Fibroblast of the conjunctiva (primary cell): Measurements from ENCODE around the gene RCOR1.
"Not testable (repeated sequence)": the region's sequence is repeated elsewhere in the genome, so short reads cannot be mapped to it uniquely, and the experiment has no call there.

Source experiments
- DNase-seq: peaks from one replicate; pipeline ENCODE4 v3.0.0-alpha.2; 2010; ENCODE audit warnings: low read depth

Gene RCOR1

DNA sequence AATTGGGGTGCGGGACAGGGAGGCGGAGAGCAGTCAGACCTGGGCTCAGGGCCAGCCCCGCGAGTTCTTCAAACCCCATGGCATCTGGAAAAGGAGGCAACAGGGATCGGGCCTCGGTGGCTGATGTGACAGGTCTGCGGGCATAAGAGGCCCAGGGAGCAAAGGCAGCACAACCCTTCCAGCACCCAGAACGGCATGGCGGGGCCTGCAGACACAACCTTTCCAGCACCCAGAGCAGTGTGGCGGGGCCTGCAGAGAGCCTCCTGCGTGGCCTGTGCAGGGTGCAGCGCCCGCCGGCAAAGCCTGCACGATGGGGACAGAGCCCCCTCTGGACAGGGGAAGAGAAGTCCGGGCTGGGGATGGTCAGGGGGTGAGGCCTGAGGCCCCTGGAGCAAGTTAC is 158.6 kb downstream of the RCOR1 start:
- no peak for DNase-seq

GRCh38 chr14:102752239-102752847 is 159.9 kb downstream of the RCOR1 start:
- no peak for DNase-seq

- no peak for DNase-seq
Observed at GRCh38 chr14:102754370-102755262, 162.2 kb downstream of the RCOR1 start.

GRCh38 chr14:102757646-102758045 is 165.2 kb downstream of the RCOR1 start:
- DNase-seq = no peak

GRCh38 chr14:102758087-102758486 is 165.6 kb downstream of the RCOR1 start:
- DNase-seq = no peak

- no peak for DNase-seq
Observed at GRCh38 chr14:102759456-102760187, 167.2 kb downstream of the RCOR1 start.

- DNase-seq = no peak
Observed at GRCh38 chr14:102760496-102761193, 168.2 kb downstream of the RCOR1 start.

DNA sequence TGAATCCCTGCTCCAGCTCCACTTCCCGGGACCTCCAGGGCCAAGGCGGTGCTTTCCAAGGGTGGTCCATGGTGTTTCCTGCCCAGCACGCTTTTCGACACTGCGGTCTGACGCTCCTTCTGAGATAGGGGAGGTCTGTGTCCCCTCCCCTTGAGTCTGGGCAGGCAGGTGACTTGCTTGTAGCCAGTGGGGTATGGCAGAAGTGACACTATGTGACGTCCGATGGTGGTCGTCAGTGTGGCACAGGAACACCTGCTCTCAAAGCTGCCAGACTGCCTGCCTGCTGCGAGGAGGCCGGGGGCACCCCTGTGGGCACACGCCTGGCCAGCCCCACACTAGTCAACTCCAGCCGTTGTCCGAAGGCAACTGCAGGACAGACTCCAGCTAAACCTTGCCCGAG is 168.8 kb downstream of the RCOR1 start:
- DNase-seq = no peak

DNA sequence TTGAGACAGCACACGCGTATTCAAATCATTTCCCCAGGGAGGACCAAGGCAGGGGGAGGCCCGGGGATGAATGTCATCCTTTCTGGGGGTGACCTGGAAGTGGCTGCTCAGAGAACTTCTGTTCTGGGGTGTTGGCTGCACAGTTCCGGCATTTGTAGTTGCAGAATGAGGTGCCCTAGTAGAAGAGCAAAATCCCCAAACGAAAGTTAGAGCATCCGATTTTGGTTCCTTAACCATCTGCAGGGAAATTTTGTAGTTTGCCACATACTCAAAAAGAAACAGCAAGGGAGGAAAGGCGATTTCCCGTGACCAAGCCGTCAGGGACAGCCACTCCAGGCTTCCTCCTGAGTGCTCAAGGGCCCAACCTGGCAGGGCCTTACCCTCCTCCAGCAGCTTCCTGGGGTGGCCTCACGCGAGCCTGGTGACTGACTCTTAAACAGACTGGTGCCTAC is 171.8 kb downstream of the RCOR1 start:
- no peak for DNase-seq

DNA sequence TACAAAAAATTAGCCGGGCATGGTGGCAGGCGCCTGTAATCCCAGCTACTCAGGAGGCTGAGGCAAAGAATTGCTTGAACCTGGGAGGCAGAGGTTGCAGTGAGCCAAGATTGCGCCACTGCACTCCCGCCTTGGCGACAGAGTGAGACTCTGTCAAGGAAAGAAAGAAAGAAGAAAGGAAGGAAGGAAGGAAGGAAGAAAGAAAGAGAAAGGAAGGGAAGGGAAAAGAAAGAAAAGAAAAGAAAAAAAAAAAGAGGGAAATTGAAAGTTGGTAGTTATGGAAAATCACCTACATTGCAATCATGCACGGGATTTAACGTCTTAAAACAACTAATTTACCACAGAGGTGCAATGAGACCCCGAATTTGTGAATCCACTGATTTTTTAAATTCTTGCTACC is 173.3 kb downstream of the RCOR1 start:
- DNase-seq = not testable (repeated sequence)

GRCh38 chr14:102768223-102769048 is 176.0 kb downstream of the RCOR1 start:
- no peak for DNase-seq

DNA sequence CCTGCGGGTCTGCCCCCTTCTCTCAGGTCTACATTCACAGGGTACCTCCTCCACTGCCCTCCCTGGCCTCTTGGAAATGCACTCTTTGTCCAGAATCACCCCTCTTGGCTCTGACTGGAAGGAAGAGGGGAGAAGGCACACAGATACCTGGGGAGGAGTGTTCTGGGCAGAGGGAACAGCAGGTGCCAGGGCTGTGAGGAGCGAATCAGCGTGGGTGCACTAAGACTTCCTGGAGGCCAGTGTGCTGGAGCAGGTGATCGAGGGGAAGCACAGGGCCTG is 176.5 kb downstream of the RCOR1 start:
- DNase-seq = no peak

DNA sequence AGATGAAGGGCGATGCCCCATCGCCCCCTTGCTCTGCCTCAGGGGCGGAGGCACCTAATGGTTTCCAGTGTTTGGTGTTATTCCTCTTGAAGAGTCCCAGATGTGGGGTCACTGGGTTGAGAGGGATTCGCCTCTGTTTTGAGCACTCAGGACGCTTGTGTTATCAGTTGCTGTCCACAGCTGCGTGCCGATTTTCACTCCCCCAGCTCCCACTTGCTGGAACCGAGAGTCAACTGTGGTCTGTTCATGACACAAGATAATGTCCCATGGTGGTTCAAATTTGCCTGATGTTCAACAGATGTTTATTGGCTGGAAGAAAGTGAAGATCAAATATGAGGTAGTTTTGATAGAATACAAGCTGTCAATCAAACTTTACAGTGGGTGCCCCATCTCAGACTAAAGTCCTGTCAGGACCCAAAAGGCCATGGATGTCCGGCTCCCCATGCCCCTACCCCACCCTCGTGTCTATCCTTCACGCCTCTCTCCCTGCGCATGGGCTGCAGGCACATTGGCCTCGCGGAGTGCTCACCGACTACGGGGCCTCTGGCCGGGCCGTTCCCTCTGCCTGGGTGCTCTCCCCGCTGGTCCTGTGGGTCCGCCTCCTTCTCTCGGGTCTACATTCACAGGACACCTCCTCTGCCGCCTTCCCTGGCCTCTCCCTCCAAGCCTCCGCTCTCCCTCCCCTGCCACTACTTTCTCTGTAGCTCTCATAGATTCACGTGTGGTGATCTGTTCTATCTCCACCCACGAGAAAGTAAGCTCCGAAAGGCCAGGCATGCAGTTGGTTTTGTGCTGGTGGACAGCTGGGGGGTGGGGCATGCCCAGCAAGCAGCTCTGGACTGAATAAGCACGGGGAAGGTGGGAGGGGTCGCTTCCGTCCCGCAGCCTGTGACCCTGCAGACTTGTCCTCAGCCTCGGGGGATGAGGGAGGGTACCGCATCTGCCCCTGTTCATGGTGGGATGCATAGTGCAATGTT is 178.0 kb downstream of the RCOR1 start:
- no peak for DNase-seq

DNA sequence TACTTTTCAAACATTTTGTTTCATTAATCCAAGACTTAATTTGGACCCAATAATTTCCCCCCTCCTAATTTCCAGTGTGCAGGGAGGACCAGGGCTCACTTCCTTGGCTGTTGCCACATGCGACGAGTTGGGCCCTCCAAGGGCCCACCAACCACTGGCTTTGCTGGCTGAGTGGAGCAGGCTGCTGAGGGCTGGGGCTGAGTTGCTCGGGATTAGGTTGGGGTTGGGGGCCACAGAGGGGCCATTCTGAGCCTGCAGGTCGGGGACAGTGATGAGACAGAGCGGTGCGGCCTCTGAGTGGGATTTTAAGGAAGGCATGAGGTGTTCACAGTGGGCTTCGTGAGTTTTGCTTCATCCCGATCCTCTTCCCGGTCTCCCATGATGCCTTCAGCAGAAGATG is 178.7 kb downstream of the RCOR1 start:
- DNase-seq = no peak

DNA sequence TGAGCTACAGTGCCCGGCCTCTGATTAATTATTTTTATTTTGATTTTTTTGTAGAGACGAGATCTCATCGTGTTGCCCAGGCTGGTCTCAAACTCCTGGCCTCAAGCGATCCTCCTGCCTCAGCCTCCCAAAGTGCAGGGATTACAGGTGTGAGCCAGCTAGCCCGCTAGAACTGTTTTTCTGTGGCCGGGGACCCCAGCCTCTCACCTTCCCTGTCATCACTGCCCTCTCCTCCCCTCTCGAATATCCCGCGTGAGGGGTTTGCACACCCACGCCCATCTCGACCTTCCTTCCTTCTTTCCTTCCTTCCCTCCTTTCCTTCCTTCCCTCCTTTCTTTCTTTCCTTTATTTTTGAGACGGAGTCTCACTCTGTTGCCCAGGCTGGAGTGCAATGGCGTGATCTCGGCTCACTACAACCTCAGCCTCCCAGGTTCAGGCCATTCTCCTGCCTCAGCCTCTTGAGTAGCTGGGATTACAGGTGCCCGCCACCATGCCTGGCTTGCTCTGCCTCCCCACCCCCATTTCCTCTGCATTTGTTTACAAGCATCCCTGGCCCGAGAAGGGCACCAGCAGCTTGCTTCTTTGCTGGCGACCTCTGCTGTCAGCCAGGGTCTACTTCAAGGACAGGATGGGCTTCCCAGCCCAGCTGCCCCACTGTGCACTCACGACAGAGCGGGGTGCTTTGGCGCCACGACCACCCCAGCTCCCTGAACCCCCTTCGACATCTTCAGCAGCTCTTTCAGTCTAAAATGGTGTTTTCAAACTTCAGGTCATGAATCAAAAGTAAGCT is 180.5 kb downstream of the RCOR1 start:
- DNase-seq = no peak

DNA sequence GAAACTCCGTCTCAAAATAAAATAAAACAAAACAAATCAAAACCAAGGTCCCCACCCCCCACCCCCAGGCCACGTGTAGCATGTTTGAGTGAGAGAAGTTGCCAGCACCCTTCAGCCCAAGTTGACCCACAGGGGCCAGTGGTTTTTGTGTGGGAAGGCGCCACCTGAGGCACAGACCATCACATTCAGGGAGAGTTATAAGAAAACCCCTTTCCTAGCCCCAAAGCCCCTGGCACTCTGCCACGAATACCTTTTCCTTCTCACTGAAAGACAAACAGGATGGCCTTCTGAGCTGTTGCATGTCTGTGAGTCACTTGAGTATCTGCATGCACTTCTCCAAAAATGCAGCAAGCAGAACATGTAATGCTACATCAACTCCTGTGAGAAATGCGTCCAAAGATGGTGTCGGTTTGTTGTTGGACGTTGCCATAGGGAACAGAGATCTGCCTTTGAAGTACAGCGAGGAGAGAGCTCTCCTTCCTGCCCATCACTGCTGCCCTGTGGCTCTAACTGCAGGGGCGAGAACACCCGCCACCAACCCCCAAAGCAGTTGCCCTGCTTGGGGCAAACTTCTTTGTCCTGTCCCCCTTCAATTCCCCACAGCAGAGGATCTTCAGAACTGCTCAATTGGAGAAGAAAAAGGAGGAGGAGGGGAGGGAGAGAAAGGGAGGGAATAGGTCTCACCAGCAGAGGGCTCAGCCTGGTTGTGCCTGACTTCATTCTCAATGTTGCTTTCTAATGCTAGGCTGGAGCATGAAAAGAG is 182.1 kb downstream of the RCOR1 start:
- peak; percentile 62 for DNase-seq

DNA sequence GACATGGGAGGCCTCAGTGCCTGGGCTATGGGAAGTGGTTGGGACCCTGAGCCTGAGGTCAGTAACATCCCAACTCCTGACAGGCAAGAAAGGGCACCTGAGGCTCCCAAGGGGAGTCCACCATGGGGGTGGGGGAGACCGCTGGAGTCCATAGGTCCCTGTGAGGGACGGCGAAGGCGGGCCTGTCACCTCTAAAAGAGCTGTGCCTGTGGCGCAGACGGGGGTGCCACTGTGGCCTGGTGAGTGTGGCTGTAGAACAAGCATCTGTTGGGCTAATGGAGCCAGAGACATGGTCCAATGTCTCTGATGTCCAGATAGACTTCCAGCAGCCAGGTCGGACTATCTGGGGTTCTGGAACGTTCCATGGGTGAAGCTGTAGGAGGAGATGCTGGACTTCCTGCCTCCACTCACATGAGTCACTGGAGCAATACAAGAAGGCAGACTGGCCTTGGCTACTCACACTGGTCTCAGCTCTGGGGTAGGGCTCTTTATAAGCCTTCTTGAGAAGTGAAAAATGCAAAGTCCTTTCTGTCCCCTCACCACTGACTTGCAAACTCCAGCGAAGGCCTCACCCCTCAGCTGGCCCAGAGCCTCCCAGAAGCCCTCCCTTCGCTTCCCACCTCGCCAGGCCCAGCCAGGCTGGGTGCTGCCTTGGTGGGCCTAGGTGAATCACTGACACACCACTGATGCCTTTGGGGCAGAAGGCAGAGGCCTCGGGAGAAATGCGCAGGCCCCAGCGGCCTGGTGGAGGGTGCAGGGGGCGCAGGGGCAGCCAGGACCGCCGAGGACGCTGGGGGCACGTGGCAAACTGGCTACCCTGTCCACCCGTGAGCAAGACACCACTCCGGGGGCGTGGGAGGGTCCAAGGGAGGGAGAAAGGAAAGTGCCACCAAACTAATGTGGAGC is 183.7 kb downstream of the RCOR1 start:
- DNase-seq = peak; percentile 29
